ENCODE results near the gene MCTP2. TPM values are rescaled to one million over a fixed set of nuclear protein-coding genes. Genes with fewer than 3 reads are reported as not detected.

The MCTP2 gene
- total RNA-seq, 2 donors from 2014 or later, result 25.4 to 46.3 TPM

GRCh38 chr15:94229591-94230369, 1.6 kb upstream of the MCTP2 start:
- H3K27ac ChIP-seq, result peak overlapping the region; percentile 84 to 90
- no peaks in the 10 kb centered on the region for H3K9me3 ChIP-seq
- TF ChIP-seq POLR2AphosphoS5 (IDR thresholded peaks at IDR 0.05) (no peak), POLR2A (IDR thresholded peaks at IDR 0.05) (no peak), CTCF (IDR thresholded peaks at IDR 0.05) (no peak)
- no peak overlapping the region for H3K4me3 ChIP-seq
- intact Hi-C loops (cut with DNase I), result no loop called here
- no peaks in the 10 kb centered on the region for H3K4me1 ChIP-seq (replicated peaks)
- WGBS, result 79% methylated on average over 10 of the region's 10 CpGs
- H3K36me3 ChIP-seq, result no peaks in the 10 kb centered on the region
- H3K27me3 ChIP-seq (replicated peaks; ENCODE audit: insufficient read depth), result no peaks in the 10 kb centered on the region
- no peak for DNase-seq (ENCODE audit: low spot score)

- DNase-seq (ENCODE audit: low spot score), result no peak
- H3K27ac ChIP-seq, result peak overlapping the region; percentile 84 to 90
Observed at GRCh38 chr15:94230431-94230882, 904 bp upstream of the MCTP2 start.

GRCh38 chr15:94231723-94232468, 535 bp downstream of the MCTP2 start:
- TF ChIP-seq POLR2AphosphoS5 (IDR thresholded peaks at IDR 0.05) (peak; percentile 3), POLR2A (IDR thresholded peaks at IDR 0.05) (no peak), CTCF (IDR thresholded peaks at IDR 0.05) (no peak)
- H3K9me3 ChIP-seq, result no peaks in the 10 kb centered on the region
- DNase-seq (ENCODE audit: low spot score), result no peak
- 10% methylated on average over 25 of the region's 25 CpGs for WGBS
- no peaks in the 10 kb centered on the region for H3K4me1 ChIP-seq (replicated peaks)
- peak overlapping the region; percentile 84 to 90 for H3K27ac ChIP-seq
- intact Hi-C loops (cut with DNase I), result no loop called here
- peak overlapping the region; percentile 66 to 75 for H3K4me3 ChIP-seq
- no peaks in the 10 kb centered on the region for H3K27me3 ChIP-seq (replicated peaks; ENCODE audit: insufficient read depth)
- H3K36me3 ChIP-seq, result no peaks in the 10 kb centered on the region

More at GRCh38 chr15:94230431-94230882, 904 bp upstream of the MCTP2 start:
- Histone ChIP-seq H3K36me3 (no peaks in the 10 kb centered on the region), H3K4me1 (replicated peaks) (no peaks in the 10 kb centered on the region), H3K4me3 (peak overlapping the region; percentile 66 to 75), H3K27me3 (replicated peaks; ENCODE audit: insufficient read depth) (no peaks in the 10 kb centered on the region), H3K9me3 (no peaks in the 10 kb centered on the region)
- WGBS, result 27% methylated on average over 11 of the region's 11 CpGs
- intact Hi-C loops (cut with DNase I), result no loop called here
- TF ChIP-seq CTCF (IDR thresholded peaks at IDR 0.05) (no peak), POLR2A (IDR thresholded peaks at IDR 0.05) (no peak), POLR2AphosphoS5 (IDR thresholded peaks at IDR 0.05) (no peak)

- no peaks in the 10 kb centered on the region for H3K36me3 ChIP-seq
- no peaks in the 10 kb centered on the region for H3K27me3 ChIP-seq (replicated peaks; ENCODE audit: insufficient read depth)
- TF ChIP-seq POLR2A (IDR thresholded peaks at IDR 0.05) (no peak), CTCF (IDR thresholded peaks at IDR 0.05) (no peak), POLR2AphosphoS5 (IDR thresholded peaks at IDR 0.05) (no peak)
- H3K4me1 ChIP-seq (replicated peaks), result no peaks in the 10 kb centered on the region
- no peak for DNase-seq (ENCODE audit: low spot score)
- intact Hi-C loops (cut with DNase I), result no loop called here
- H3K4me3 ChIP-seq, result peak overlapping the region in 1 of 2 donors; percentile 75
- no peak overlapping the region for H3K27ac ChIP-seq
- H3K9me3 ChIP-seq, result no peaks in the 10 kb centered on the region
- 51% methylated on average over 3 of the region's 3 CpGs for WGBS
Observed at GRCh38 chr15:94233441-94233840, 2.1 kb downstream of the MCTP2 start.
